OCI-LY7 (cell line): ENCODE results near the gene FBXO7. TPM values are rescaled to one million over a fixed set of nuclear protein-coding genes. Genes with fewer than 3 reads are reported as not detected.

Experiments used
- BruUV-seq: library from RNA; stranded (reverse); fragments of 400-500 nt; replicated peaks from 2 replicates; lab custom pipeline; 2021; lab: Mats Ljungman, UMichigan
- CTCF ChIA-PET: fragments of 300-600 bp; sonication (Branson Sonifier 250); formaldehyde crosslinking; loops from one replicate; lab custom pipeline; 2022; ENCODE audit warnings: antibody characterized with exemption; ENCODE audit not compliant: unreplicated experiment; lab: Charles Lee
- POLR2A ChIA-PET: fragments of 300-600 bp; sonication (Branson Sonifier 250); formaldehyde crosslinking; loops from one replicate; lab custom pipeline; 2022; ENCODE audit warnings: antibody characterized with exemption; lab: Charles Lee
- DNase-seq: peaks from one replicate; pipeline ENCODE4 v3.0.0-alpha.2; 2015; ENCODE audit warnings: low spot score
- H2AFZ ChIP-seq: fragments of 200-600 bp; sonication (generic), shearing (Covaris generic); 2 replicates; pipeline ENCODE4 v1.6.1; 2014; ENCODE audit warnings: mild to moderate bottlenecking, antibody characterized with exemption, low read length, moderate library complexity
- H3K27ac ChIP-seq: fragments of 200-600 bp; sonication (generic); 2 replicates; pipeline ENCODE4 v1.5.1; 2014; ENCODE audit warnings: mixed run types, low read depth, mild to moderate bottlenecking, moderate library complexity, low read length, inconsistent platforms; ENCODE audit not compliant: poor library complexity, severe bottlenecking
- H3K36me3 ChIP-seq: fragments of 200-600 bp; sonication (generic); 2 replicates; pipeline ENCODE4 v1.6.1; 2014; ENCODE audit warnings: mild to moderate bottlenecking, antibody characterized with exemption, low read length, moderate library complexity, mixed read lengths; ENCODE audit not compliant: insufficient read depth
- H3K4me1 ChIP-seq: fragments of 200-600 bp; sonication (generic); 2 replicates; pipeline ENCODE4 v1.5.1; 2014; ENCODE audit warnings: mild to moderate bottlenecking, low read length; ENCODE audit not compliant: insufficient read depth, poor library complexity, severe bottlenecking
- H3K4me2 ChIP-seq: fragments of 200-600 bp; sonication (generic); 2 replicates; pipeline ENCODE4 v1.6.1; 2014; ENCODE audit warnings: mild to moderate bottlenecking, low read length
- H3K4me3 ChIP-seq: fragments of 200-600 bp; sonication (generic); 2 replicates; pipeline ENCODE4 v1.5.1; 2014; ENCODE audit warnings: mild to moderate bottlenecking, low read depth, low read length; ENCODE audit not compliant: poor library complexity, severe bottlenecking
- H3K79me2 ChIP-seq: fragments of 200-600 bp; sonication (generic); 2 replicates; pipeline ENCODE4 v1.6.1; 2016; ENCODE audit warnings: low read depth, mild to moderate bottlenecking, low read length, moderate library complexity, mixed read lengths; ENCODE audit not compliant: insufficient read depth
- H3K9me2 ChIP-seq: fragments of 200-600 bp; sonication (generic); 2 replicates; pipeline ENCODE4 v1.6.1; 2016; ENCODE audit warnings: mild to moderate bottlenecking, low read length, mixed read lengths; ENCODE audit not compliant: insufficient read depth
- H3K9me3 ChIP-seq: fragments of 200-600 bp; sonication (generic); 2 replicates; pipeline ENCODE4 v1.6.1; 2014; ENCODE audit warnings: mild to moderate bottlenecking, mixed run types, low read length, mixed read lengths
- H4K20me1 ChIP-seq: fragments of 200-600 bp; sonication (generic); 2 replicates; pipeline ENCODE4 v1.6.1; 2014; ENCODE audit warnings: mild to moderate bottlenecking, antibody characterized with exemption, low read length, moderate library complexity, mixed read lengths; ENCODE audit not compliant: insufficient read depth
- EZH2phosphoT487 ChIP-seq: fragments of 200-600 bp; sonication (generic); IDR thresholded peaks from 2 replicates; pipeline ENCODE4 v1.6.1; 2018; ENCODE audit warnings: low read depth, borderline replicate concordance, mild to moderate bottlenecking, mixed run types, antibody characterized with exemption, low read length, moderate library complexity, mixed read lengths
- intact Hi-C: fragments of 100-400 bp; cut with micrococcal nuclease; formaldehyde crosslinking; loops from one replicate; pipeline ENCODE4 v1.10.0; 2022; ENCODE audit not compliant: unreplicated experiment
- total RNA-seq, 2 experiments: library from RNA; depleted of rRNA in 1 of 2; stranded (reverse); fragments of >200 nt in 1 of 2; shearing (Covaris generic) in 1 of 2; gene quantifications; 2 replicates each; pipeline ENCODE4 v1.2.3, GENCODE V29; 2014 to 2022
- TF ChIP-seq, protein P1 (sequence below): fragments of 200-600 bp; sonication (generic); conservative IDR thresholded peaks from 2 replicates; pipeline ENCODE4 v1.5.1; 2014; ENCODE audit warnings: mild to moderate bottlenecking, antibody characterized with exemption, low read length, moderate library complexity, mixed read lengths

The FBXO7 gene
- total RNA-seq, 2 experiments from 2014 or later, result 73.8 to 81.9 TPM

DNA sequence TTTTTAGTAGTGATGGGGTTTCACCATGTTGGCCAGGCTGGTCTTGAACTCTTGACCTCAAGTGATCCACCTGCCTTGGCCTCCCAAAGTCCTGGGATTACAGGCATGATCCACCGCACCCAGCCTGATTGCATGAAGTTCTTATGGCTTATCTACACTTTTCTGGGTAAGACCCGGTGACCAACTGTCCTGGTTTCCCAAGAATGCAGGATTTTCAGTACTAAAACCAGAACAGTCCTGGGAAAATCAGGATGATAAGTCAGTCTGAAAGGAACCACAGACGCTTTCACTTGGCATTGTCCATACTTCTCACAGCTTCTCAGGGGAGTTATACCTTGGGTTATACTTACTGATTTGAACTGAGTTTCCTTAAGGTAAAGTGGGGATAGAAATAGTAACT lies 8.9 kb upstream of the FBXO7 start:
- BruUV-seq, result no TSS peak
- POLR2A ChIA-PET, result no interaction called here
- Histone ChIP-seq H2AFZ (no peak overlapping the region), H3K9me2 (no peaks in the 10 kb centered on the region), H3K27ac (no peak overlapping the region), H4K20me1 (no peaks in the 10 kb centered on the region), H3K4me2 (no peak overlapping the region), H3K9me3 (no peaks in the 10 kb centered on the region), H3K4me3 (no peak overlapping the region), H3K36me3 (no peaks in the 10 kb centered on the region), H3K4me1 (no peaks in the 10 kb centered on the region), H3K79me2 (no peaks in the 10 kb centered on the region)
- intact Hi-C loops, result no loop called here
- no peak for TF ChIP-seq EZH2phosphoT487
- TF ChIP-seq, protein P1, sequence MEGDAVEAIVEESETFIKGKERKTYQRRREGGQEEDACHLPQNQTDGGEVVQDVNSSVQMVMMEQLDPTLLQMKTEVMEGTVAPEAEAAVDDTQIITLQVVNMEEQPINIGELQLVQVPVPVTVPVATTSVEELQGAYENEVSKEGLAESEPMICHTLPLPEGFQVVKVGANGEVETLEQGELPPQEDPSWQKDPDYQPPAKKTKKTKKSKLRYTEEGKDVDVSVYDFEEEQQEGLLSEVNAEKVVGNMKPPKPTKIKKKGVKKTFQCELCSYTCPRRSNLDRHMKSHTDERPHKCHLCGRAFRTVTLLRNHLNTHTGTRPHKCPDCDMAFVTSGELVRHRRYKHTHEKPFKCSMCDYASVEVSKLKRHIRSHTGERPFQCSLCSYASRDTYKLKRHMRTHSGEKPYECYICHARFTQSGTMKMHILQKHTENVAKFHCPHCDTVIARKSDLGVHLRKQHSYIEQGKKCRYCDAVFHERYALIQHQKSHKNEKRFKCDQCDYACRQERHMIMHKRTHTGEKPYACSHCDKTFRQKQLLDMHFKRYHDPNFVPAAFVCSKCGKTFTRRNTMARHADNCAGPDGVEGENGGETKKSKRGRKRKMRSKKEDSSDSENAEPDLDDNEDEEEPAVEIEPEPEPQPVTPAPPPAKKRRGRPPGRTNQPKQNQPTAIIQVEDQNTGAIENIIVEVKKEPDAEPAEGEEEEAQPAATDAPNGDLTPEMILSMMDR, result no peak
- DNase-seq, result no peak
- CTCF ChIA-PET, result no interaction called here

DNA sequence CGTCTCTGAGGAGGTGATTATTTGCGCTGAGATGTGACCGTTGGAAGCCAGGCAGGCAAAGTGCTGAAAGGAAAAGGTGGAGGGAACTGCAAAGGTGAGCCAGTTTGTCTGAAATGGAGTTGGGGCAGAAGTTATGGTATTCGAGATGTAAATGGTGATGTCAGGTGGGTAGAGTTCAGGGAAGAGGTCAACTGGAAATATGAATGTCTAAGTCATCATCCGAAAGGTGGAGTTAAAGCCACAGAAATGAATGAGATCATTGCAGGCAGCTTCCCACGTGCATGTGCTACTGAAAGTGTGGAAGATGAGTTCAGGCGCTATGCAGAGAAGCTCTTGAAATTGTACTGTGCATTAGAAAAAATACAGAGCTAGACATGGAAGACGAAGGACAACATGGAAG lies 8.1 kb upstream of the FBXO7 start:
- intact Hi-C loops, result no loop called here
- POLR2A ChIA-PET, result no interaction called here
- BruUV-seq, result no TSS peak
- H3K9me2 ChIP-seq, result no peaks in the 10 kb centered on the region
- H3K9me3 ChIP-seq, result no peaks in the 10 kb centered on the region
- H3K4me2 ChIP-seq, result no peak overlapping the region
- no peak overlapping the region for H3K27ac ChIP-seq
- H3K79me2 ChIP-seq, result no peaks in the 10 kb centered on the region
- no peaks in the 10 kb centered on the region for H4K20me1 ChIP-seq
- H3K36me3 ChIP-seq, result no peaks in the 10 kb centered on the region
- CTCF ChIA-PET, result no interaction called here
- H2AFZ ChIP-seq, result no peak overlapping the region
- no peak for DNase-seq
- no peaks in the 10 kb centered on the region for H3K4me1 ChIP-seq
- no peak for TF ChIP-seq EZH2phosphoT487
- TF ChIP-seq, protein P1, result no peak
- H3K4me3 ChIP-seq, result no peak overlapping the region

DNA sequence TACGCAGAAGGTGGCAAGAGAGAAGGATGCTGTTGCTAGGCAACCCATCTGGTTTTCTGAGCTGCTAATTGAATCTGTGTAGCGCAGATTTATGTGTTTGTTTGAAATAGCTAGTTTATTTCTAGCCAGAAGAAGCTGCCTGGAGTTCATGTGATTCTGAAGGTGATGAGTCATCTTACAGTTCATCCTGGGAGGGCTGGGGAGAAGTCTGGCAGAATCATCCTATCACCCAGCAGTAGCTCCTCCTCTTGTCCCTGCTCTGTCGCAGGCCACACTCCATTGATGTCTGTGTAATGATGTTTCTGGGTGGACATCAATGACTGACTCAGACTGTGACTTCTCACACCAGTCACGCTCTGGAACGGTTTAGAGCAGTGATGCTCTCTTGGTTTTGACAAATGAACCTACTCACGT lies 4.8 kb upstream of the FBXO7 start:
- DNase-seq, result no peak
- H2AFZ ChIP-seq, result no peak overlapping the region
- no peaks in the 10 kb centered on the region for H4K20me1 ChIP-seq
- H3K27ac ChIP-seq, result no peak overlapping the region
- H3K9me3 ChIP-seq, result no peaks in the 10 kb centered on the region
- H3K4me2 ChIP-seq, result no peak overlapping the region
- intact Hi-C loops, result loop anchor here (5.0 to 10.0 kb wide), 4 partner anchors 265 to 975 kb away; partner anchors contain the start of genes RFPL2 and SFI1
- CTCF ChIA-PET, result no interaction called here
- no TSS peak for BruUV-seq
- TF ChIP-seq, protein P1, result no peak
- no peak for TF ChIP-seq EZH2phosphoT487
- no peak overlapping the region for H3K4me3 ChIP-seq
- no peaks in the 10 kb centered on the region for H3K79me2 ChIP-seq
- no peaks in the 10 kb centered on the region for H3K9me2 ChIP-seq
- H3K36me3 ChIP-seq, result no peaks in the 10 kb centered on the region
- POLR2A ChIA-PET, result no interaction called here
- peaks cover 9% of the 10 kb centered on the region for H3K4me1 ChIP-seq
